ENCODE results near the gene MACROD2.

- TF ChIP-seq SP1 (IDR thresholded peaks at IDR 0.05; ENCODE audit: low read depth) (no peak), SIN3A (IDR thresholded peaks at IDR 0.05; ENCODE audit: low read depth) (no peak), CTCF (IDR thresholded peaks at IDR 0.05 in 2 of 3, conservative IDR thresholded peaks at IDR 0.05 in 1 of 3; ENCODE audit: borderline replicate concordance in 1 of 3, insufficient read depth in 1 of 3, low read depth in 2 of 3, low read length in 2 of 3) (no peak), EZH2 (IDR thresholded peaks at IDR 0.05) (no peak), POLR2AphosphoS5 (IDR thresholded peaks at IDR 0.05; ENCODE audit: low read depth, low read length) (no peak)
Measured at GRCh38 chr20:14307956-14308355, 312.6 kb downstream of the MACROD2 start.

All from HCT116 (cell line).